NCI-H774 (cell line): Measurements from ENCODE around the gene LRRC61.
A peak's percentile ranks its signal among the peaks of the same experiment; 100 is the strongest.
"Not testable (repeated sequence)": the region's sequence is repeated elsewhere in the genome, so short reads cannot be mapped to it uniquely, and the experiment has no call there.

Experiments
- DNase-seq: peaks from one replicate; lab custom pipeline; 2025; lab: John Stamatoyannopoulos, UW

LRRC61 gene

GRCh38 chr7:150383710-150384397 lies 60.7 kb downstream of the LRRC61 start:
- peak; percentile 95 for DNase-seq

GRCh38 chr7:150384406-150385301 lies 61.5 kb downstream of the LRRC61 start:
- DNase-seq = no peak

- DNase-seq = peak; percentile 63
Observed at GRCh38 chr7:150385302-150385723, 62.2 kb downstream of the LRRC61 start.

- not testable (repeated sequence) for DNase-seq
Observed at GRCh38 chr7:150385884-150386283, 62.7 kb downstream of the LRRC61 start.
